ENCODE results near the gene MR1. TPM values are rescaled to one million over a fixed set of nuclear protein-coding genes. Genes with fewer than 3 reads are reported as not detected.

MR1 gene
- total and polyA plus RNA-seq, 2 of the 13 experiments (the other 11 are each of a cell fraction or from before 2014, with no cell fraction given): 7.7 to 10.4 TPM

DNA sequence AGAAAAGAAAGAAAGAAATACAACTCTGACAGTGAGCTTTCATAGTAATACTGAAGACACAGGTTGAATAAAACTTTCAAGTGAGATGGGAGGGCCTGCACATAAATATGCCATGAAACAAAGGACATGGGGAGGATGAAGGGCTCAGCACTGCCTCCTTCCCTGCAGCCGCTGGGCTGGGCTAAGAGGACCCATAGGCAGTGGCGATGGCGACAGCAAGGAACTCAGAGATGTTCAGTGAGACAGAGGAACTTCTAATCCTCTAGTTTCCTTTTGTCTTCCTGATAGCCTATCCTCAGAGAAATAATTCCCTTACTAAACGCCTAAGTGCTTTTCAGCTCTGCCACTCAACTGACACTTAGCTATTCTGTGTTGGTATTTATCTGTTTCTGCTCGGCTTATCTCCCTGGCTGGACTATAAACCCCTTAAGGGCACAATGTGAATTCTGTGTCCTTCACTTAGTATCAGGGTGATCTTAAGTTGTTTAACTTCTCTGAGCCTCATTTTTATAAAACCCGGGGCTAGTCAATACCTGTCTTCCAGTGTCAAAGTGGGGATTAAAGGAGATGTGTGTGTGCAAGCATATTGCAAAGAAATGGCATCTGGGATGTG lies 30.3 kb downstream of the MR1 start:
- Histone ChIP-seq H3K4me1 (ENCODE audit: insufficient read depth, low read length) (peaks cover 18% of the 10 kb centered on the region; the same call in 1 of the 2 replicates), H3K4me2 (ENCODE audit: low read depth, low read length) (peak overlapping the region; percentile 41), H3K9ac (ENCODE audit: insufficient read depth, low read depth, low read length) (no peak overlapping the region), H2AFZ (ENCODE audit: low read length) (no peak overlapping the region), H3K36me3 (replicated peaks in 1 of 2; ENCODE audit: control insufficient read depth in 1 of 2, insufficient read depth in 2 of 2, low read length in 2 of 2) (no peaks in the 10 kb centered on the region), H4K20me1 (ENCODE audit: insufficient read depth, low read length) (no peaks in the 10 kb centered on the region), H3K79me2 (ENCODE audit: insufficient read depth, low read length) (no peaks in the 10 kb centered on the region), H3K27ac (ENCODE audit: extremely low read length, insufficient read depth, low read length) (no peak overlapping the region), H3K9me3 (ENCODE audit: low read length) (no peaks in the 10 kb centered on the region), H3K27me3 (ENCODE audit: control insufficient read depth in 1 of 2, insufficient read depth in 2 of 2, low read length in 2 of 2) (no peaks in the 10 kb centered on the region), H3K4me3 (replicated peaks in 1 of 3; ENCODE audit: insufficient read depth in 1 of 3, low read depth in 2 of 3, low read length in 3 of 3) (no peak overlapping the region)
- WGBS (ENCODE audit: low lambda C conversion rate): 0% methylated on average over 6 of the region's 6 CpGs
- in situ Hi-C loops (cut with HindIII; ENCODE audit: extremely low pct_ligation_motif_present, low pct_unique_long_range_greater_than_20kb): no loop called here
- ChIA-PET CTCF (ENCODE audit: low intra/inter-chr PET ratio, low total read pairs) (no interaction called here), POLR2A (interaction anchor here (0.6 kb wide), 1 partner anchor 25 kb away, joined by 3 read pairs; no protein-coding TSS in a partner anchor)
- TF ChIP-seq ZNF430 (CRISPR knock-in tag; IDR thresholded peaks at IDR 0.05) (no peak), PAWR (CRISPR knock-in tag; IDR thresholded peaks at IDR 0.05; ENCODE audit: borderline replicate concordance) (no peak), ZNF12 (CRISPR knock-in tag; IDR thresholded peaks at IDR 0.05) (no peak), HNF4A (CRISPR knock-in tag; IDR thresholded peaks at IDR 0.05) (no peak), SNAPC2 (CRISPR knock-in tag; IDR thresholded peaks at IDR 0.05) (no peak), PAF1 (CRISPR knock-in tag; IDR thresholded peaks at IDR 0.05) (no peak), MAFG (CRISPR knock-in tag; IDR thresholded peaks at IDR 0.05) (no peak)
- no TSS peak for BruUV-seq (replicated peaks)
- ATAC-seq: peak; percentile 68
- intact Hi-C loops (cut with micrococcal nuclease; ENCODE audit: unreplicated experiment): no loop called here
- no peak for FAIRE-seq
- DNase-seq (ENCODE audit: low spot score): no peak

DNA sequence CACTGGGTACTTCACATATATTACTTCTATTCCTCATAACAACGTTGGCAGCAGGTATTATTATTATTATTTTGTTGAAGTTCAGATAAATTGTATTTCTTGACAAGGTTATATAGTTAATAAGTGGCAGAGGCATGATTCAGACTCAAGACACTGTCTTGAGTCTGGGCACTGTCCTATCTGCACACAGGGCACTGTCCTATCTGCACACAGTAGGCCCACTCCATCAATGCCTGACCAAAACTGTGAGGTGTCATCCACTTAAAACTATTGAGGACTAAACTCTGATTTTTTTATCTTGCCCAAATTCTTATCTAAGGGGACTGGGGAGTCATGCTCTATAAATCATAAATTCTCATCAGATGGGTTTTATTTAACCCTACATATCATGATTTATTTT lies 30.9 kb downstream of the MR1 start:
- in situ Hi-C loops (cut with HindIII; ENCODE audit: extremely low pct_ligation_motif_present, low pct_unique_long_range_greater_than_20kb) (no loop called here), intact Hi-C loops (cut with micrococcal nuclease; ENCODE audit: unreplicated experiment) (no loop called here)
- DNase-seq (ENCODE audit: low spot score): no peak
- H3K4me3 ChIP-seq (replicated peaks in 1 of 3; ENCODE audit: insufficient read depth in 1 of 3, low read depth in 2 of 3, low read length in 3 of 3): no peak overlapping the region
- no peak for ATAC-seq
- no peaks in the 10 kb centered on the region for H3K9me3 ChIP-seq (ENCODE audit: low read length)
- POLR2A ChIA-PET: no interaction called here
- 0% methylated on average over 1 of the region's 1 CpG for WGBS (ENCODE audit: low lambda C conversion rate)
- no peaks in the 10 kb centered on the region for H3K27me3 ChIP-seq (ENCODE audit: control insufficient read depth in 1 of 2, insufficient read depth in 2 of 2, low read length in 2 of 2)
- no peak overlapping the region for H2AFZ ChIP-seq (ENCODE audit: low read length)
- H3K4me1 ChIP-seq (ENCODE audit: insufficient read depth, low read length): peaks cover 18% of the 10 kb centered on the region; the same call in 1 of the 2 replicates
- no peaks in the 10 kb centered on the region for H3K36me3 ChIP-seq (replicated peaks in 1 of 2; ENCODE audit: control insufficient read depth in 1 of 2, insufficient read depth in 2 of 2, low read length in 2 of 2)
- H3K79me2 ChIP-seq (ENCODE audit: insufficient read depth, low read length): no peaks in the 10 kb centered on the region
- BruUV-seq (replicated peaks): no TSS peak
- no peak for FAIRE-seq
- CTCF ChIA-PET (ENCODE audit: low intra/inter-chr PET ratio, low total read pairs): no interaction called here
- no peaks in the 10 kb centered on the region for H4K20me1 ChIP-seq (ENCODE audit: insufficient read depth, low read length)
- no peak overlapping the region for H3K9ac ChIP-seq (ENCODE audit: insufficient read depth, low read depth, low read length)
- no peak overlapping the region for H3K27ac ChIP-seq (ENCODE audit: extremely low read length, insufficient read depth, low read length)
- H3K4me2 ChIP-seq (ENCODE audit: low read depth, low read length): no peak overlapping the region
- no peak for TF ChIP-seq HIVEP1 (CRISPR knock-in tag; IDR thresholded peaks at IDR 0.05)
- no peak for TF ChIP-seq RCOR2 (CRISPR knock-in tag; IDR thresholded peaks at IDR 0.05)
- no peak for TF ChIP-seq NR2F2 (IDR thresholded peaks at IDR 0.05; ENCODE audit: borderline replicate concordance, low read depth)
- TF ChIP-seq, protein P1, sequence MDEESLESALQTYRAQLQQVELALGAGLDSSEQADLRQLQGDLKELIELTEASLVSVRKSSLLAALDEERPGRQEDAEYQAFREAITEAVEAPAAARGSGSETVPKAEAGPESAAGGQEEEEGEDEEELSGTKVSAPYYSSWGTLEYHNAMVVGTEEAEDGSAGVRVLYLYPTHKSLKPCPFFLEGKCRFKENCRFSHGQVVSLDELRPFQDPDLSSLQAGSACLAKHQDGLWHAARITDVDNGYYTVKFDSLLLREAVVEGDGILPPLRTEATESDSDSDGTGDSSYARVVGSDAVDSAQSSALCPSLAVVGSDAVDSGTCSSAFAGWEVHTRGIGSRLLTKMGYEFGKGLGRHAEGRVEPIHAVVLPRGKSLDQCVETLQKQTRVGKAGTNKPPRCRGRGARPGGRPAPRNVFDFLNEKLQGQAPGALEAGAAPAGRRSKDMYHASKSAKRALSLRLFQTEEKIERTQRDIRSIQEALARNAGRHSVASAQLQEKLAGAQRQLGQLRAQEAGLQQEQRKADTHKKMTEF (CRISPR knock-in tag; IDR thresholded peaks at IDR 0.05): no peak
- no peak for TF ChIP-seq HCFC1 (IDR thresholded peaks at IDR 0.05; ENCODE audit: low read depth, low read length)
- no peak for TF ChIP-seq ZNF839 (CRISPR knock-in tag; IDR thresholded peaks at IDR 0.05; ENCODE audit: borderline replicate concordance)
- TF ChIP-seq, protein P2, sequence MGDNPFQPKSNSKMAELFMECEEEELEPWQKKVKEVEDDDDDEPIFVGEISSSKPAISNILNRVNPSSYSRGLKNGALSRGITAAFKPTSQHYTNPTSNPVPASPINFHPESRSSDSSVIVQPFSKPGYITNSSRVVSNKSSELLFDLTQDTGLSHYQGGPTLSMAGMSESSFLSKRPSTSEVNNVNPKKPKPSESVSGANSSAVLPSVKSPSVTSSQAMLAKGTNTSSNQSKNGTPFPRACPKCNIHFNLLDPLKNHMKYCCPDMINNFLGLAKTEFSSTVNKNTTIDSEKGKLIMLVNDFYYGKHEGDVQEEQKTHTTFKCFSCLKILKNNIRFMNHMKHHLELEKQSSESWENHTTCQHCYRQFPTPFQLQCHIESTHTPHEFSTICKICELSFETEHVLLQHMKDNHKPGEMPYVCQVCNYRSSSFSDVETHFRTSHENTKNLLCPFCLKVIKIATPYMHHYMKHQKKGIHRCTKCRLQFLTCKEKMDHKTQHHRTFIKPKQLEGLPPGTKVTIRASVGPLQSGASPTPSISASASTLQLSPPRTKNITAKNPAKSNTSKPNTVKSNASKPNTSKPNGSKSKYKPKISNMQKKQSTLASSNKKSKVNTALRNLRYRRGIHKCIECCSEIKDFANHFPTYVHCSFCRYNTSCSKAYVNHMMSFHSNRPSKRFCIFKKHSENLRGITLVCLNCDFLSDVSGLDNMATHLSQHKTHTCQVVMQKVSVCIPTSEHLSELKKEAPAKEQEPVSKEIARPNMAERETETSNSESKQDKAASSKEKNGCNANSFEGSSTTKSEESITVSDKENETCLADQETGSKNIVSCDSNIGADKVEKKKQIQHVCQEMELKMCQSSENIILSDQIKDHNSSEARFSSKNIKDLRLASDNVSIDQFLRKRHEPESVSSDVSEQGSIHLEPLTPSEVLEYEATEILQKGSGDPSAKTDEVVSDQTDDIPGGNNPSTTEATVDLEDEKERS (CRISPR knock-in tag; IDR thresholded peaks at IDR 0.05): no peak
- no peak for TF ChIP-seq DR1 (CRISPR knock-in tag; IDR thresholded peaks at IDR 0.05)
- no peak for TF ChIP-seq ARNT (IDR thresholded peaks at IDR 0.05)
- no peak for TF ChIP-seq ZNF607 (CRISPR knock-in tag; IDR thresholded peaks at IDR 0.05; ENCODE audit: borderline replicate concordance)
